SW480 (cell line): ENCODE data around the gene TRPM2.
A peak's percentile ranks its signal among the peaks of the same experiment; 100 is the strongest.
"Not testable (repeated sequence)": the region's sequence is repeated elsewhere in the genome, so short reads cannot be mapped to it uniquely, and the experiment has no call there.

Experiments
- DNase-seq: peaks from one replicate; pipeline ENCODE4 v3.0.0-alpha.2; 2016; ENCODE audit warnings: low spot score

TRPM2 gene

DNA sequence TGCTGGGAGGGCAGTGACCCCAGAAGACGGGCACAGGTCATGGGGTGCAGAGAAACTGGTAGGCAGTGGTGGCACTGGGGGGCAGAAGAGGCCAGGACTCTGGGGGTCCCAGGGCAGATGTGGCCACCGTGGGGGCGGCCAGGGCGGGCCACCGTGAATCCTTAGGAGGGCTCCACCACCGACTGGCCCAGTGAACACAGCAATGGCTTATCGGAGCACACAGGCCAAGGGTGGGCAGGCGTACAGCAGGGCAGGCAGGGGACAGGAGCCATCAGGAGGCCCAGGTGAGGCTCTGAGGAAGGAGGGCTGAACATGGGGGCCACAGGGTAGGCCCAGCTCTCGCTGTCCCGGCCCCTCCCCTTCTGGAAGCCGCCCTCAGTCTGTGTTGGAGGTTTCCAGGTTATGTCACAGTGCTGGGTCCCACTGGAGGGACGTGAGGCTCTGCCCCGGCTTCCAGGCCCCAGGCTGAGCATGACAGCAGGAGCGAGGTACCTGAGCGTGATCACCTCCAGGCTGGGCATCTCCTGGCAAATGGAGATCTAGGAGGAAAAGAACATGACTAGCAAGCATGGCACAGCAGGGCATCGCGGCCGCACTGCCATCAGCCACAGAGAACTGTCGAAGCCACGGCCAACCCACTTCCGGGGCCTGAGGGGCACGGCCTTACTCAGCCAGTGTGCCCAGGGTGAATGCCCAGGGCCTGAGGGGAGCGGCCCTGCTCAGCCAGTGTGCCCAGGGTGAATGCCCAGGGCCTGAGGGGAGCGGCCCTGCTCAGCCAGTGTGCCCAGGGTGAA lies 18.0 kb upstream of the TRPM2 start:
- DNase-seq: no peak

DNA sequence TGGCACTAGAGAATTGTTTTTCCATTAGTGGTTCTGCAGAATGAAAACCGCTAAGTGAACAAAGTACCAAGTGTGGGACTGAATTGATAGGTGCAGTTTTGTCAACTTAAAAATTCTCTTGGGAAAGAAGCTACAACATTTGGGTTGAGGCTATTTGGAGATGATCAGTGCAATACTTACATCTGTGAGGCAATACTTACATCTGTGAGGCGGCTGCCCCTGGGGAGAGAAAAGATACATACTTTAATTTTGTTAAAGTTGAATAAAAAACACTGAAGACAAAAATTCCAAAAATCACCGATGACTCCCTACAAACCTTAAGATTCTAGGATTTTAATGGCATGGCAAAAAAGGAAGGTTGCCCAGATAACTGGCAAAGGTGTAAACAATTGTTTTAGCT lies 16.0 kb upstream of the TRPM2 start:
- DNase-seq: no peak

DNA sequence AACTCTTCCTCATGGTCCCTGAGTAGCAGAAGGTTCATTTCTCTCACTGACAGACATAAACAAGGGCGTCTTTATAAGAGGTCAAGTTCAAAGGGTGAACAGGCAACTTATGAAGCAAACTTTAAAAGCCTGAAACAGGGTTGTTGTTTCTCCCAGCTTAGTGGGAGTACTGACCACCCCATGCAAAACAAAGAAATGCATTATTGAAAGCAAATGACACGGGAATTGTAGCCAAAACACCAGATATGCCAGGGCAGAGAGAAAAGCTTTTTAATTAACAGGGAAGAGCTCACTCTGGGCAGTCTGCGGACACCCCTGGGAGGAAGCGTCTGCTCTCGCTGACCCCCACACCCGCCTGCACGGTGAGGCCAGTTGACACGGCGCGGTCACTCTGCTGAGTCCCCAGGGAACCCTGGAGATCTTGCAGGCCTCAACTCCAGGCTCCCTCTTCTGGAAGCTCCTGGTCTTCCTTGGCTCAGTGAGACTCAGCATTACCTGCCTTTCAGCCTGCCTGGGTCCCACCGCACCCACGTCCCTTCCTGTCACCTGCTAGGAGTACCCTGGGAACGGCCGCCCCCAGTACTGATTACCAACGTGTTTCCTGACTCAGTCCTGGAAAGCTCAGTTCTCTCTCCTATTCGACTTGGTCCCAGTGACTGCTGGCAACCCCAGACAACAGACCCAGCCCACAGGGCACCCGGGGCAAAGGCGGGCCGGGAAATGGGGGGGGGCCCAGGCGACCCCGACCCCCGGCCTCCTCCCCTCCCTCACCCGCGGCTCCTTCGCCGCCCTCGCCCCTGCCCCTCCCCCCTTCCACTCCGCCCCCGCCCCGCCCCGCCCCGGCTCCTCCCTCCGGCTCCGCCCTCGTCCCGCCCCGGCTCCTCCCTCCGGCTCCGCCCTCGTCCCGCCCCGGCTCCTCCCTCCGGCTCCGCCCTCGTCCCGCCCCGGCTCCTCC lies 15.2 kb upstream of the TRPM2 start:
- DNase-seq: peak; percentile 82

DNA sequence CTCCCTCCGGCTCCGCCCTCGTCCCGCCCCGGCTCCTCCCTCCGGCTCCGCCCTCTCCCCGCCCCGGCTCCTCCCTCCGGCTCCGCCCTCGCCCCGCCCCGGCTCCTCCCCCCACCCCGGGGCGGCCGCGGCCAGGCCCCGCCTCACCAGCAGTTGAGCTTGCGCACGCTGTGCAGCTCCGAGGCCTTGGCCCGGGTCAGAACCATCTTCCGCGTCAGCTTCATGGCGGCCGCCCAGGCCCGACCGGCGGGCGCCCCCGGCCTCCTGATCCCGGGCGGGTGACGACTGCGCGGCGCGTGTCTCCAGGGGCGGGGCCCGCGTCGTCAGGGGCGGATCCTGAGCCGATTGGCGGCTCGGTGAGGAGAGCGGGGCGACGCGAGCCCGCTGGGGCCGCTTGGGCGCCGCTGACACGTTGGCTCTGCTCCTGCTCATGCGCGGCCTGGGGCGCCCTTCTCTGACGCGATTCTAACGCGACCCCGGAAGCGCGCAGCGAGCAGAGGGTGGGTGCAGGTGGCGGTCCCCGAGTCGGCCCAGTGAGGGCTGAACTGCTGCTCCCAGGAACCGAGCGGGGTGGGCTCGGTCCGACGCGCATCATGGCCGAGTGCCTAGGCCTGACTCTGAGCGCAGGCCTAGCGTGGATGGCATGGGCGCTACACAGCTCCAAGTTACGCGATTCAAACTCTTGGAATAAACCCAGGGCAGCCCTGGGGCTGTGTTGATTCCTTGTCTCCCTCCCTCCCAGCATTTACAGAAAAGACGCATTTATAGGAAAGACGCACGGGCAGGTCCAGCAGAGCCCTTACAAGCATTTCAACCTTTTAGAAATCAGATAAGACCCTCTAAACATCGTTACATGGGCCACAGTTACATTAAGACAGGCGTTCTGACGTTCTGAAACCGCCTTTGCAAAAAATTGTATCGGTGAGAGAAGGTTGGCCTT lies 14.2 kb upstream of the TRPM2 start, which contains the start of gene CFAP410:
TSS of gene CFAP410 (minus strand) at position 420 of the 940 bp plus-strand sequence. CDS start at position 224, 196 bp downstream.
- peak; percentile 95 for DNase-seq

DNA sequence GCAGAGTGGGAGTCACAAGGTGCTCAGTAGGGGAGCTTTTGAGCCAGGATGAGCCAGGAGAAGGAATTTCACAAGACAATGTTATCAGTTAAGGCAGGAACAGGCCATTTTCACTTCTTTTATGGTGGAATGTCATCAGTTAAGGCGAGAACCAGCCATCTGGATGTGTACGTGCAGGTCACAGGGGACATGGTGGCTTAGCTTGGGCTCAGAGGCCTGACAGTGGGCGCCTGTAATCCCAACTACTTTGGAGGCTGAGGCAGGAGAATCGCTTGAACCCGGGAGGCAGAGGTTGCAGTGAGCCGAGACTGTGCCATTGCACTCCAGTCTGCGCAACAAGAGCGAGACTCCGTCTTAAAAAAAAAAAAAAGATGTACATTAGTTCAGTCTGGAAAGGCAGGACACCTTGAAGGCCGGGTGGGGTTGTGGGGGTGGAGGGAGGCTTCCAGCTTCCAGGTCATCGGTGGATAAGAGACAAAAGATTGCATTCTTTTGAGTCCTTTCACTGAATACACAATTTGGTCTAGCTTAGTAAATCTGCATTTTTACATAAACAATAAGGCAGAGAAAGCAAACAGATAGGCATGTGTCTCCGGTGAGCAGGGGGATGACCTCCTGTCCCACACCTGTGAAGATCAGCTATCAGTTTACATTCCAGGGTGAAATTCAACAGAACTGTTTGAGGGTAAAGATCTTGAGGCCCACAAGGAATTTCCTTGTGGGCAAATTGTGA lies 11.5 kb upstream of the TRPM2 start:
- DNase-seq: not testable (repeated sequence)

DNA sequence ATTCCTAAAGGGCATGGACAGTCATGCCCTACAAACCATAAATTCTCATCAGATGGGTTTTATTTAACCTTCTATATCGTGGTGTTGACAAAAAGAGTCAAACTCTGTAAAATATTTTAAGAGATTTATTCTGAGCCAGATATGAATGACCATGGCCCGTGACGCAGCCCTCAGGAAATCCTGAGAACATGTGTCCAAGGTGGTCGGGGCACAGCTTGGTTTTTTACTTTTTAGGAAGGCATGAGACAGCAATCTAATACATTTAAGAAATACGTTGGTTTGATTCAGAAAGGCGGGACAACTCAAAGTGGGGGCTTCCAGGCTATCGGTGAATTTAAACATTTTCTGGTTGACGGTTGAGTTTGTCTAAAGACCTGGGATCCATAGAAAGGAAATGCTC lies 10.4 kb upstream of the TRPM2 start:
- not testable (repeated sequence) for DNase-seq

DNA sequence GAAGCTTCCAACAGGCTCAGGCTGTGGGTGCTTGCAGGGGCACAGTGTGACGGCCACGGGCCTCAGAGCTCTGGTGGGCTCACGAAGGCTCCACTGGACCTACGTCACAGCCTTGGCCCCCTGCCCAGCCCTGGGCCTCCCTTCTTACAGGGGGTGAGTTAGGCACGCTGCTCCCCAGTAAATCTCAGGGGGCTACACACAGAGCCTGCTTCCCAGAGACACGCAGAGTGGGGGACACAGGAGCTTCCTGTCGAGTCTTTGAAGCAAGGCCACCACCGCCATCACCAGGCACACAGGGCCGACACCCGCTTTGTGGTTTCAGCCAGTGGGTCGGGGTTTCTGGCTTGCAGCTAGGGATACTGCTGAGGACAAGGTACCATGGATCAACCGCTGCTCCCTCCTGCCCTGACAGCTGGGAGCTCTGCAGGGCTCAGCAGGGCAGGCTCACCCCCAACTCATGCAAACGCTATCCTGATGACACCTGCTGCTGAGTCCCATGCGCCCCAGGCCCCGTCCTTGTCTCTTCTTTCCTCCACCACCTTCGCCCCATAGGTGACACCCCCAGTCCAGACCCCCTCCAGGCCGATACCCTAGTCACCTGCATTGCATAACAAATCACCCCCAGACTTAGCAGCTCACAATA lies 8.8 kb upstream of the TRPM2 start:
- DNase-seq: no peak

DNA sequence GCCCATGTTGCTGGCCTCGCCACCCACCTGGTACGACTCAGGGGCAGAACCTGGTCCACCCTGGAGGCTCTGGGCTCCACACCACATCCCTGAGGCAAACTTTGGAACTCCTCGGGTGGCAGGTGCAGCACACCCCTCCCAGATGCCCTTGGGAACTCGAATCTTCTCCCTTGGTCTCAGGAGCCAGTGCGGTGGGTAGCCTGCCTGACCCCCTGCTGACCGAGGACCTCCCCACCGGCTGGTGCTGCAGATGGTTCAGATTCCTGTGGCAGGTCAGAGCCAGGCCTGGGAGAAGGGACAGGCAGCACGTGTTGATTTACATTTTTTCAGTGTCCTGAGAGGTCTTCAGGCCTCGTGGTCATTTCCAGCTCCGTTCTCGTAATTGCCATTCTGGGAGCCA lies 7.9 kb upstream of the TRPM2 start:
- DNase-seq: no peak

DNA sequence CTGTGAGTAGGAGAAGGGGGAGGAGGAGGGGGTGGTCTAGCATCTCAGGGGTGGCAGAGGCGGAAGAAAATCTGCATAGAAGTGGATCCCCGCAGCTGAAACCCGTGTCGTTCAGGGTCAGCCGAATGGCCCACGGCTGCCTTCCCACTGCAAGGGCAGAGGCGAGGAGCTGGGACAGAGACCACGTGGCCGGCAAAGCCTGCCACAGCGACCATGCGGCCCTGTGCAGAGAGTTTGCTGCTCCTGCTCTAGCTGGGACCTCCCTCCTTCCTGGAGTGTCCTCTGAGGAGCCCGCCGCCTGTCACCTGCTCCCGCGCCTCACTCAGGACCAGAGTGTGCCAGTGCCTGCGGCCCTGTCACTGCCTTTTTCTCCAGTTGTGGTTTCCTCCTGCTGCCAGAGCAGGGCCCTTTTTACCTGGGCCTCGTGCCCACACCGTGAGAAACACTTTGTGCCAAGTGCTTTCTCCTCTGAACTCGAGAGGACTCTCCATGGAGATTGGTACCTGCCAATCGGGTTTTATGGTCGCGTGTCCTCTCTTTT lies 5.4 kb upstream of the TRPM2 start:
- no peak for DNase-seq

DNA sequence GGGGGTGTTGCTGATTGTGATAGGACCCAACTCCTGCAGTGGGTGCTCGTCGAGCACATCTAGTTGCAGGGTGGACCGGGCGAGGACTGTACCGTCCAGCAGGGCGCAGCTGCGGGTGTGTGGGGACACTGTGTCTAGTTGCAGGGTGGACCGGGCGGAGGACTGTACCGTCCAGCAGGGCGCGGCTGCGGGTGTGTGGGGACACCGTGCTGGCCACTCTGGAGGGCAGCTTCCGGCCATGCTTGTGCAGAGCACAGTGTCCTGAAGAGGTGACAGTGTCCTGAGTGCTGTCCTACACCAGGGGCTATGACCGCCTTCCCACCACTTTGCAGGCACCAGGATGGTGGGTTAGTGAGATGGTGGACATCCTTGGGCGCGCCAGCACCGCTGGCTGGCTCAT lies 4.6 kb upstream of the TRPM2 start:
- DNase-seq: no peak

DNA sequence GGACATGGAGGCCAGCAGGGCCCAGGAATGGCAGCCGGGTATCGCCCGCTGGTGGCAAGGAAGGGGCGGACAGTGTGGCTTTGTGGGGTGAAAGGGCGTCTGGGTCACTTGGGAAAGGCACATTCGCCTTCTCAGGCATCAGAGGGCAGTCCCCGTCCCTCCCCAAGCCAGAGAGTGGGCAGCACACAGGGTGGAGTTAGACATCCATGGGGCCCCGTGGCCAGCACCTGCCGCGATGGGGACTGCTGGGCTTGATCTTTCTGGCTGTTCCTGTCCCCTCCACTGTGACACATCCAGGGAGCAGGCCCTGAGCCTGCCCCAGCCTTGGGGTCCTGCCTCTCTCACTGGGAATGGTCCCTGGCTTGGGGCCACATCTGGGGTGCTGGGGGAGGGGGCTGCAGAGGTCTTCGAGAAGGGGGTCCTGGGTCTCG lies 4.0 kb upstream of the TRPM2 start:
- no peak for DNase-seq

DNA sequence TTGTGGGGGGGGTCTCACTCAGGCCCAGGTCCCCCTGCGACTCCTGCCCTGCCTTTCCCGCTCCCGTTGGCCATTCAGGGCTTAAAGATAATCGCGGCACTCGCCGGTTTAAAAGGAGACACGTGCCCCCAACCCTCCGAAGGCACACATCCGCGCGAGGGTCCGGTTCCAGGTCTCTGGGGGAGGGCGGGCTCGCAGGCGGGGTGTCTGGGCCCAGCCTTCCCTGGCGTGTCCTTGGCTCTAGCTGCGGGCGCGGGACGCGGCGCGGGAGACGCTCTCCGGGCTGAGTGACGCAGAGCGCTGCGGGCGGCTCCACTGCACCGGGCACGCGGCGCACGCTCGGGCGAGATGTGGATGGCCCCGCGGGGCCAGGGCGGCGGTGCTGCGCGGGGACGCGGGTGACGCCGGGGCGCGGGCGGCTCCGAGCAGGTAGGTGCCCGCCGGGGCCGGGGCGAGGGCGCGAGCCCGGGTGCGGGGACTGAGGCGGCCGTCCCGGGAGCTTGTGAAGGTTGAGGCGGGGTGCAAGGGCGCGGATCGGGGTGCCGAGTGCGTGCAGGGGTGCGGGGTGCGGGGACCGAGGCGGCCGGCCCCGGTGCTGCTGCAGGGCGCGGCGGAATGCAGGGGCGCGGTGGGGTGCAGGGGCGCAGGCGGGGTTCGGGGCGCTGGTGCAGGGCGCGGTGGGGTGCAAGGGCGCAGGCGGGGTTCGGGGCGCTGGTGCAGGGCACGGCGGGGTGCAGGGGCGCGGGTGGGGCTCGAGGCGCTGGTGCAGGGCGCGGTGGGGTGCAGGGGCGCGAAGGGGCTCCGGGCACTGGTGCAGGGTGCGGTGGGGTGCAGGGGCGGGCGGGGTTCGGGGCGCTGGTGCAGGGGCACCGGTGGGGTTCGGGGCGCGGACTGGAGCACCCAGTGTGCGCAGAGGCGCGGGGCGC lies 3.3 kb upstream of the TRPM2 start:
- DNase-seq: no peak

DNA sequence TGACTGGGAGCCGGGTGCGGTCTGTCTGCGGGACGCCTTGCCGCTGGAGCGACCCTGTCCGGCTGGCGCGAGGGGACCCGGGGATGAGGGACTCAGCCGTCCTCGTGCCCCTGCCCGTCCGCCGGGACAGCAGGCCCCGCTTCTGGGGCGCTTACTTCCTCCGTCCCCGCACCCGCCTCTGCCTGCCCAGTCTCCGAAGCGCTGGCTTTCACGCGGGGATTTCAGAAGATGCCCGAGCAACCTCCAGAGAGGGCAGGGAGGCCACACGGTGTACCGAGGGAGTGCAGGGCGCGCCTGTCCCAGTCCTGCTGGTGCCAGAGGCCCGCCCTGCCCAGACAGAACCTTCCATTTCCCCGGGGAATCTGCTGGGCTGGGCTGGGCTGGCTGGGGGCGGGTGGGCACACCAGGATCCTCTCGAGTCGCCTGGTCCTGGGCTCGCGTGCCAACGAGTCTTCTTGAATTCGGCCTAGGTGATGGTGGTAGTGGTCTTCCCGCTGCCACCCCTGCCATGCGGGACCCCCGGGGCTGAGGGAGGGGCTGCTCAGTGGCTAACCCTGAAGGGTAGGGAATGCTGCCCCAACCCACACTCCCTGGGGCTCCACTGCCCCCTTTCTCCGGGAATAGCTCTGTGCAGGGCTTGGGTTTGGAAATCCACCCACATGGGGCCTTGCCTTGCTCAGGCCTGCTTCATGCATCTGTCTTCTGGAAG lies 2.5 kb upstream of the TRPM2 start:
- DNase-seq: no peak

DNA sequence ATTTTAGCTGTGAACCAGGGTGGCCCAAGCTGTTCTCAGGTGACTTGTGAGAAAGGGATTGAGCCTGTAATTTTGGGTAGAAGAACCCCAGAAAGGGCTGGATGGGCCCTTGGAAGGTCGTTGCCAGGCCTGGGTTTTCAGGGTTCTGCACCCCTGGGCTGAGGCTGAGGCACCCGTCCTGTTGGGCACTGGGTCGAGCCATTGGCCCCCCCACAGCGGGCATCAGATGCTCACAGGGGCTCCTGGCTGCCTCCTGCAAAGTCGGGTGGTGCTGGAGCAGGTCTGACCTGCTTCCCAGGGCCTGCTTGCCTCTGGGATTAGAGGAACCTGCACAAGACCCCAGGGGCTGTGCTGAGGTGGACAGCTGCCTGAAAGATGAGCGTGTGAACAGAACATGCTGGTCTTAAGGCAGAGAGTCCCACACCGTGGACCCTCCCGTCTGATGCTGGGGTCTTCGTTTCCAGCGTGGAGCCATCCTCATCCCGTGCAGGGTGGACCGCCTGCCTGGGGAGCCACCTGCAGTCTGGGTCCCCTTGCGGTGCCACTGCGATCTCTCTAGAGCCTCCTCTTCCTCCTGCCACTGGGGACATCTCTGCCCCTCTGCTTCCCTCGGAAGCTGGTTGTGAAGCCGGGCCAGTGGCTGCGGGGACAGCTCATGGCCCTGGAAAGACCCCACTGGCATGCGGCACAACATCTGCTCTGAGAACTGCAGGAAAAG lies 1.7 kb upstream of the TRPM2 start:
- no peak for DNase-seq

DNA sequence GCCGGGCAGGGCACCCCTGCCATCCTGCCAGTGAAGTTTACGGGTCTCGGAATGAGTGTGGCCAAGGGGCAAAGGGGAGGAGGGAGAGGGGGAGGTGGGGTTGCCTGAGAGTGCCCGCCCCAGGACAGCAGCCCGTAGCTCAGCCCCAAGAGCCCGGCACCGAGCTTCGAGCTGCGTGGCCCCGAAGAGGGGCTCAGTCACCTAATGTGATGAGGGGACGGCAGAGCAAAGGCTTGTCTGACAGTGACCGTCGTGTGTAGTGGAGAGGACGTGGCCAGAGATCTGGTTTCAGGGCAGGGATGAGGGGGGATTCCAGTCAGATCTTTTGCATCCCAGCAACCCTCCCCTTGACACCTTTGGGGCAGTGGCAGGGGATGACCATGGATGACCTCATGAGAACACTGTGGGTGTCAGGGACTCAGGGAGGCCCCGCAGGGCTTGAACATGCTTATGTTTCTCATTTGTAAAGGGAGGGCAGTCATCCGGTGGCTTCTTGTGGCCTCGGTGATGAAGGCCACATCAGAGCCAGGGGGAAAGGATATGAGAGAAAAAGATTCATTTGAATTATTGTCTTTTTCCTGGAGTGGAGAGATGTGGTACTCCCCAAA lies 1.1 kb upstream of the TRPM2 start:
- no peak for DNase-seq

DNA sequence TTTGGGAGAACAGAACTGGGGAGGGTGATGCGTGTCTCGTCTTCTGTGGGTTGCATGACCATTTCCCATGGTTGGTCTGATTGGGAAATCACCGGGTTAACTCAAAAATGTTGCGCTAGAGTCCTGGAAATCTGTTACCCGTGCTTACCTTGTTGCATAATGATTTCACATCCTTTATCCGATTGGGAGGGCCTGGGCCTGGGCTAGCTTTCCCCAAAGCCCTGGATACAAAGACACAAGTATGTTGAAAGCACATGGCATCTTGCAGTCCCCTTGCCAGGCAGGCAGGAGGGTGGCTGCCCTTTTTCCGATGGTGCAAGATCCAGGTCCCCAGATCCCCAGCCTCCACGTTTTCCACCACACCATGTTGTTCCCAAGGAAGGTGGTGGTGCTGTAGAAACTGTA lies 582 bp downstream of the TRPM2 start:
- DNase-seq: no peak
